Neural progenitor cell (in vitro differentiated cells): Measurements from ENCODE around the gene RITA1.

Experiments
- CTCF ChIP-seq: fragments of 200-600 bp; sonication (generic); IDR thresholded peaks from 2 replicates; pipeline ENCODE4 v1.5.1; 2017; ENCODE audit warnings: antibody characterized with exemption, mild to moderate bottlenecking
- EZH2 ChIP-seq: fragments of 200-600 bp; sonication (generic); IDR thresholded peaks from 2 replicates; pipeline ENCODE4 v1.6.1; 2017; ENCODE audit warnings: antibody characterized with exemption, mild to moderate bottlenecking, moderate library complexity
- EZH2phosphoT487 ChIP-seq: fragments of 200-600 bp; sonication (generic); IDR thresholded peaks from 2 replicates; pipeline ENCODE4 v1.6.1; 2017; ENCODE audit warnings: antibody characterized with exemption

DNA sequence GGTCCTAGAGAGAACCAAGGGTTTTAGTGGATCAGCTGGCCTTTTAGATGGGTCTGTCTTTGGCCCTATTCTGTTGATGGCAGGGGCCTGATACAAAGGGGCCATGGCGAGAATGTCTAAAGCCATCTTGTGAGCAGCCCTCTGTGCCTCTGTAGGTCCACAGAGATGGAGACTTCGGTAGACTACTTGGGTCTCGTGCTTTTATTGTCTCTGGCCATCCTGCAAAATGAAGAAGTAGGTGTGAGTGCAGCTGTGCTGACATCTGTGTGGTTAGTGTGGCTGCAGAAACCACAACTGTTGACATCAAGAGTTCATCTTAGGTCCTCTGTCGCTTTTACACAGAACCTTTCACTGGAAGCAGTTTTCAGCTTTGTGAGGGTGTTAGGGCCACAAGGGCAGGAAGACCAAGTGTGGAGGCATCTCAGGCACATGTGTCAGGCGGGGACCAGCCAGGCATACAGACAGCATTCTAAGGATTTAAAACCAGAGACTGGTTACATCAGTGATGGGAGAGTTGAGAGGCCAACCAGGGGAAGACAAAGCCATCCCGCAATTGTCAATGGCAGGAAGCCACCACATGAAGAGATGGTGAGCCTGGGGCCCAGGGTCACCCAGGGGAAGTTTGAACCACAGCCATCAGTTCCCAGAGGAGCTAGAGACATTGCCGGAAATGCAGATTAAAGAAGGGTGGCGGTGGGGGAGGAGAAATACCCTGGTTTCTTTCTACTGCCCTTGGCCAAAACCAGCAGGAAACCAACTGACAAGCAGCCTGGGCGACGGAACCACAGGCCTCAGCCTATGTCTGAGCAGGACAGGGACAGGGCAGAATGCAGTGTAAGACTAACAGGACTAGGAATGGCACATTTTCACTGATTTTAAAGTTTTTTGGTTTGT is 22.8 kb downstream of the RITA1 start:
- no peak for TF ChIP-seq CTCF
- TF ChIP-seq EZH2, result no peak
- no peak for TF ChIP-seq EZH2phosphoT487
